ENCODE results near the gene AMBP. TPM values are rescaled to one million over a fixed set of nuclear protein-coding genes. Genes with fewer than 3 reads are reported as not detected.
A peak's percentile ranks its signal among the peaks of the same experiment; 100 is the strongest.

Gene AMBP
- total and polyA plus RNA-seq, 4 donors, result 0.47 to 3.7 (median 1.6) TPM

- no peak overlapping the region for H3K9ac ChIP-seq (ENCODE audit: insufficient read depth in 1 of 2, low read length in 2 of 2)
- H3K9me3 ChIP-seq (ENCODE audit: control insufficient read depth in 4 of 4, insufficient read depth in 3 of 4, low read length in 3 of 4), result peaks cover 0 to 4% (median 2%) of the 10 kb centered on the region in 4 donors
- ATAC-seq (ENCODE audit: insufficient read depth, low FRiP score) (no peak), DNase-seq (no peak)
- no peak overlapping the region for H3K27ac ChIP-seq (ENCODE audit: low read depth in 1 of 2, low read length in 1 of 2)
- H3K36me3 ChIP-seq (ENCODE audit: control insufficient read depth in 4 of 4, insufficient read depth in 4 of 4, low read length in 4 of 4), result peaks cover 3 to 51% (median 33%) of the 10 kb centered on the region in 4 donors
- no peak overlapping the region for H3K4me3 ChIP-seq
- no peaks in the 10 kb centered on the region for H3K27me3 ChIP-seq (ENCODE audit: control insufficient read depth in 3 of 3, insufficient read depth in 3 of 3, low read length in 2 of 3)
- no peak for TF ChIP-seq CTCF (IDR thresholded peaks at IDR 0.05; ENCODE audit: control extremely low read depth, extremely low read depth)
- peaks cover 0 to under 1% (median 0%) of the 10 kb centered on the region in 5 donors for H3K4me1 ChIP-seq (ENCODE audit: control insufficient read depth in 5 of 5, insufficient read depth in 5 of 5, low read length in 5 of 5)
Measured at GRCh38 chr9:114014044-114014443, 64.1 kb downstream of the AMBP start.

GRCh38 chr9:114012126-114012525, 66.0 kb downstream of the AMBP start:
- DNase-seq (peak in 1 of 3 donors; percentile 3), ATAC-seq (ENCODE audit: insufficient read depth, low FRiP score) (no peak)
- H3K4me3 ChIP-seq, result no peak overlapping the region
- peaks cover 0 to 4% (median 0%) of the 10 kb centered on the region in 5 donors for H3K4me1 ChIP-seq (ENCODE audit: control insufficient read depth in 5 of 5, insufficient read depth in 5 of 5, low read length in 5 of 5)
- no peak for TF ChIP-seq CTCF (IDR thresholded peaks at IDR 0.05; ENCODE audit: control extremely low read depth, extremely low read depth)
- H3K27ac ChIP-seq (ENCODE audit: low read depth in 1 of 2, low read length in 1 of 2), result no peak overlapping the region
- peaks cover 0 to 4% (median under 1%) of the 10 kb centered on the region in 4 donors for H3K9me3 ChIP-seq (ENCODE audit: control insufficient read depth in 4 of 4, insufficient read depth in 3 of 4, low read length in 3 of 4)
- 83 to 91% methylated on average over 2 of the region's 2 CpGs for WGBS, 2 donors
- no peak overlapping the region for H3K9ac ChIP-seq (ENCODE audit: insufficient read depth in 1 of 2, low read length in 2 of 2)
- H3K36me3 ChIP-seq (ENCODE audit: control insufficient read depth in 4 of 4, insufficient read depth in 4 of 4, low read length in 4 of 4), result peaks cover 3 to 42% (median 29%) of the 10 kb centered on the region in 4 donors
- H3K27me3 ChIP-seq (ENCODE audit: control insufficient read depth in 3 of 3, insufficient read depth in 3 of 3, low read length in 2 of 3), result no peaks in the 10 kb centered on the region

- no peak for DNase-seq
- ATAC-seq (ENCODE audit: insufficient read depth, low FRiP score), result no peak
- H3K9ac ChIP-seq (ENCODE audit: insufficient read depth in 1 of 2, low read length in 2 of 2), result no peak overlapping the region
- peaks cover 3 to 42% (median 26%) of the 10 kb centered on the region in 4 donors for H3K36me3 ChIP-seq (ENCODE audit: control insufficient read depth in 4 of 4, insufficient read depth in 4 of 4, low read length in 4 of 4)
- no peak for TF ChIP-seq CTCF (IDR thresholded peaks at IDR 0.05; ENCODE audit: control extremely low read depth, extremely low read depth)
- H3K4me3 ChIP-seq, result no peak overlapping the region
- no peaks in the 10 kb centered on the region for H3K27me3 ChIP-seq (ENCODE audit: control insufficient read depth in 3 of 3, insufficient read depth in 3 of 3, low read length in 2 of 3)
- 89 to 90% methylated on average over 9 of the region's 9 CpGs for WGBS, 2 donors
- H3K9me3 ChIP-seq (ENCODE audit: control insufficient read depth in 4 of 4, insufficient read depth in 3 of 4, low read length in 3 of 4), result peaks cover 0 to 4% (median under 1%) of the 10 kb centered on the region in 4 donors
- H3K4me1 ChIP-seq (ENCODE audit: control insufficient read depth in 5 of 5, insufficient read depth in 5 of 5, low read length in 5 of 5), result peaks cover 0 to 4% (median 0%) of the 10 kb centered on the region in 5 donors
- no peak overlapping the region for H3K27ac ChIP-seq (ENCODE audit: low read depth in 1 of 2, low read length in 1 of 2)
Measured at GRCh38 chr9:114011313-114011712, 66.8 kb downstream of the AMBP start.

Other genes with a start within 250 kb of the AMBP start
- 10 to 100 TPM in 1 of 2 donors, 1 to 10 TPM in 1; 9.4 to 16.3 TPM for gene ZNF618, start 202.0 kb downstream of the AMBP start, total RNA-seq
- gene ZNF618, start 202.0 kb downstream of the AMBP start, polyA plus RNA-seq, result 1 to 10 TPM; 1.6 to 2.6 TPM
- 1 to 10 TPM; 4.7 to 4.8 TPM for gene KIF12, start 21.0 kb upstream of the AMBP start, total RNA-seq
- gene KIF12, start 21.0 kb upstream of the AMBP start, polyA plus RNA-seq, result 1 to 10 TPM in 1 of 2 donors, under 1 TPM in 1; 0.47 to 6.7 TPM
- 10 to 100 TPM; 18.4 to 25.6 TPM for gene COL27A1, start 77.2 kb upstream of the AMBP start, total RNA-seq
- 10 to 100 TPM; 10.9 to 16.3 TPM for gene COL27A1, start 77.2 kb upstream of the AMBP start, polyA plus RNA-seq
- 10 to 100 TPM; 22.4 to 89.6 TPM for gene ORM1, start 244.8 kb upstream of the AMBP start, total RNA-seq
- 1,000 to 10,000 TPM in 1 of 2 donors, 100 to 1,000 TPM in 1; 278 to 1,249 TPM for gene ORM1, start 244.8 kb upstream of the AMBP start, polyA plus RNA-seq